RCC 7860 (cell line): Measurements from ENCODE around the gene CEACAM21.
A peak's percentile ranks its signal among the peaks of the same experiment; 100 is the strongest.
"Not testable (repeated sequence)": the region's sequence is repeated elsewhere in the genome, so short reads cannot be mapped to it uniquely, and the experiment has no call there.

Experiments used
- DNase-seq: peaks from one replicate; pipeline ENCODE4 v3.0.0-alpha.2; 2015; ENCODE audit warnings: low spot score
- FAIRE-seq: peaks from 2 replicates; lab custom pipeline; 2012; peaks lifted over from hg19 to GRCh38; lab: Jason Lieb, UNC

Gene CEACAM21

GRCh38 chr19:41548954-41549688 lies 26.8 kb upstream of the CEACAM21 start:
- DNase-seq (no peak), FAIRE-seq (no peak)

DNA sequence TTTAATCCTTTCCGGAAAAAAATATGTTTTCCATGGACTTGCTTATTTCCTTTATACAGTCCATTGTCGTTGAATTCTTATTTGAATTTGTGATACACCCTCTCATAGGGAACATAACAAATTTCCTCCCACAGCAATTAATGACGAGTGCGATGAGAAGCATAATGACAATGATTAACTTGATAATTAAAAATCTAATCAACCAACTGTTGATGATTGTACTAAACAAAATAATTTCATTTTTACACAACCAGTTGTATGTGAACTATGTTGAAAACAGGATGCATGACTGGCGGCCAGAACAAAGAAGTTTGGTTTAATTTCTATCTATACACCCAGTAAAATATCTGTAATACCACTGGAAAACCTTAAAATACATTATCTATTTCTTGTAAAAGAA lies 26.1 kb upstream of the CEACAM21 start:
- FAIRE-seq (no peak), DNase-seq (no peak)

GRCh38 chr19:41551212-41551610 lies 24.8 kb upstream of the CEACAM21 start:
- no peak for DNase-seq
- no peak for FAIRE-seq

- DNase-seq (no peak), FAIRE-seq (no peak)
Observed at GRCh38 chr19:41551711-41552110, 24.3 kb upstream of the CEACAM21 start.

GRCh38 chr19:41552558-41552957 lies 23.4 kb upstream of the CEACAM21 start:
- FAIRE-seq (no peak), DNase-seq (no peak)

DNA sequence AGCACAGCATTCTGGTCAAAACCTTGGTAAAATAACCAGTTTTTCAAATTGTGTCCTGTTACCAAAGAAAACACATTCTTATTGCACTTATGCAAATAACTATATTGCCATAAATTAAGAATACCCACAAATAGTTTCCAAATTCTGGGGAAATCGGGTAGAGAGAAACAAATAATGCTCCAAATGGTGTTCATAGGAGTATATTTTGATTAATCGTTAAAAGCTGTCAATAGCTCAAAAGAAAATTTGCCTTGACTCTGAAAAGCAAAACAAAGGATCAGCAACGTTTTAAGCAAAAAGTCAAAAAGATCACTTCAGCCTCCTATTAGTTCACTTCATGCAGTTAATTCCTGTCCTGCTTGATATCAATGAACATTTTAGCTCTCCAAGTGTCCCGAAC lies 22.2 kb upstream of the CEACAM21 start:
- FAIRE-seq: no peak
- DNase-seq: no peak

DNA sequence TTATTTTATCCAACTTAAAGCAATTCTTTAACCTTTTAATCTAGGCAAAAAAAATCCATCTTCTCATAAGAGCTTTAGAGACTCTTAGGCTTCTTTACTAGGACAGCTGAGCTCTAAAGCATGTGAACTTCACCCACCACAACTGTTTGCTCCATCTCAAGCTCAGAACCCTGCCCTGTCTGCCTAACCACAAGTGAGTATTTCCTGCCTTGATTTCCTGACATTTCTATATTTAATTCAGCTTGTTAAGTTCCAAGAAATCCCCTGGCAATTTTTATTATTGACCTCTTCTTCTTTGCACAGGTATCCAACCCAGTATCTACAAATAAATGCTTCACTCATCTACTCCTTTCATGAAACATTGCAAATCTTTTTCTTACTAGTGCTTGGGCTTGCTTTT lies 21.1 kb upstream of the CEACAM21 start:
- no peak for DNase-seq
- FAIRE-seq: no peak

GRCh38 chr19:41555748-41556147 lies 20.2 kb upstream of the CEACAM21 start:
- FAIRE-seq (no peak), DNase-seq (no peak)

DNA sequence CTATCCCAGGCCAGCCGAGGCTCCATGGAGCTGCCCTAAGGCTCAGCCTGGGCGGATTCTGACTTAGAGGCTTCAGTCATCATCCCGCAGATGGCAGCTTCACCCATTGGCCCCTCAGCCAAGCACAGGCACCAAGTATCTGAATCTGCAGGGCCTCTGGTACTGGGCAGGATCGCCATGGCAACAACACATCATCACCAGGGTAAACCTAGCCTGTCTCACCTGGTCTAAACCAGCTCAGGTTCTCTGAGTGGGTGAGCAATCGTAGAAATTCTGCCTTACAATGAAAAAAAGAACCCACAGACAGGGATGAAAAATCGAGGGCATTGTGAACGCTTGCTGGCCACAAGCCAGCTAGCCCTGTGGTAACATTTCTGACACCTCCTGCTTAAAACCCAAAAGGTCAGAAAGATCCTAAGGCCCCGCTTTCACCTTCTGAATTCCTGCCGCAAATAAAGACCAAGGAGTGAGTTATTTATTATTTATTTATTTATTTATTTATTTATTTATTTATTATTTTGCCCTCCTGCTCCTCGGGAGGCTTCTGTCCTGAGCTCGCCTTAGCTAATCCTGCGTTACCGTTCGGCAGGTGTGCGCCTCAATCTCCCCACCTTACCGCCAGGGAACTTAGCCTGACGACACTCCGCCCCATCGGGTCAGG lies 12.0 kb upstream of the CEACAM21 start:
- DNase-seq (no peak), FAIRE-seq (no peak)

DNA sequence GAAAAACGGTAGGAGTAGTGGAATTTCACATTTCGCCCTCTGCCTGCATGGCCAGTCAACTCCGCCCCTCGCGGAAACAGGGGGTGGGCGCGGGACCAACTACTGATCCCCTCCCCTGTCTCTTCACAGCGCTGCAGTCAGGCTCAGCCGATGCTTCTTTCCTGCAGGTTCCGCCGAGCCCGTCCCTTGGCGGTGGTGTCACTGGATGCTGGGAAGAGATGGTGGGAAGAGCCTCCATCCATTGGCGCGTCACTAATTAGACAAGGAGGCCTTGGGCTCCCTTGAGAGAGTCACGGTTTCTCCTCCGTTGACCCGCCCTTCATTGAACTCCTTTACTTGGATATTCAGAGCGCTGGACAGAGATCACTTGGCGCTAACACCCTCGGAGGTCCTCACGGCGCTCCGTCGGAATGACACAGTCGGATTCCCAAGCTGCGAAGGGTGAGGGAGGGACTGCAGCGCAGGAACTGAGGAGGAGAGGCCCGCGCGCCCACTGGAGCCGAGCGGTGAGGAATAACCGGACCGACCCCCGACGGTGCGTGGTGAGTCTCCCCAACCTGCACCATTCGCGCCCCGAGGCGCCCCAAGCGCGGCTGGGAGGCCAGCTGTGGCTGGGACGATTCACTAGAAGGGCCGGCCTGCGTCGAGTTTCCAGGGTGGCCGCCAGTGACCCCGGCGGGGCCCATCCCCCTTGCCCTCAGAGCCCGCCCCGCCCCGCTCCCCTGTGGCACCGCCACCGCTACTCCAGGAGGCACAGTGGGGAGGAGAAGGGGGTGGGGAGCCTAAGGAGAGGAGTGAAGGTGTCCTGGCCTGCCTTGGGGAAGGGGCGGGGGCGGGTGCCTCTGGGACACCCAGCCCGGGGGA lies 11.2 kb upstream of the CEACAM21 start:
- FAIRE-seq: no peak
- no peak for DNase-seq

- FAIRE-seq (no peak), DNase-seq (no peak)
Observed at GRCh38 chr19:41565379-41565720, 10.6 kb upstream of the CEACAM21 start.

DNA sequence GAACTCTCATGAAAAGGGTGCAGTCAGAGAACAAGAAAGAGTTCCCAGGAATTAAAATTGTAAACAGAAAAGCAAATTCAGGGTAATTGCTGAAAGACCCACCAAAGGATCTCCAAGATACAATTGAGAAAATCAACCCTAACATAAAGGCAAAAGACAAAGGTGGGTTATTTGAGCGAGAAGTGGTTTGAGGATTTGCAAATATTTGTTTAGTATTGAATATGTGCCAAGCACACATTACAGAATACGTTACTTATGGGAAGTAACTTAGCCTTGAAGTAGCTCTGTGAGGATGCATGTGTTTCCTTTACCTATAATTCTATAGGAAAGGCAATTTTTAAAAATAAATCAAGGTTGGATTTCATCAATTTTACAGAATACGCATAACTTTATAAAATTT lies 10.0 kb upstream of the CEACAM21 start:
- FAIRE-seq (no peak), DNase-seq (no peak)

- DNase-seq (no peak), FAIRE-seq (no peak)
Observed at GRCh38 chr19:41569481-41570150, 6.3 kb upstream of the CEACAM21 start.

DNA sequence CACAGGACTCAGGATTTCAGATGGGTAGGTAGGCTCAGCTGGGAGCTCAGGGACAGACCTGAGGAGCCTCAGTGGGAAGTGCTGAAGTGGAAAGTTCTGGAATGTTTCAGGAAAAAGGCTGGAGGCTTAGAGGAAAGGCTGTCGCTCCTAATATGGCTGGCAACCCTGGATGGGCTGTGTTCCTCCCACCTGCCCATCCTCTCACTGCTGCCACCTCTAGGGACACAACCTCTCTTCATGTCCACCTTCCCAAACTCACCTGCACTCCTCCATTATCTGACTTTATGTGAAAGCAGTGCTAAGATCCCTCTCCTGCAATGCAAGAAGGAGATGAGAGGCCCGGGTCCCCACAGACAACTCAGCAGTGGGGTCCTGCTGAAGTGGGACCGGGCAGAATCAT lies 5.8 kb upstream of the CEACAM21 start:
- FAIRE-seq: no peak
- no peak for DNase-seq

- DNase-seq (peak; percentile 39), FAIRE-seq (no peak)
Observed at GRCh38 chr19:41570639-41571112, 5.3 kb upstream of the CEACAM21 start.

- FAIRE-seq: no peak
- no peak for DNase-seq
Observed at GRCh38 chr19:41577144-41577830, 1.3 kb downstream of the CEACAM21 start.

- FAIRE-seq: no peak
- no peak for DNase-seq
Observed at GRCh38 chr19:41577833-41578232, 1.9 kb downstream of the CEACAM21 start.

DNA sequence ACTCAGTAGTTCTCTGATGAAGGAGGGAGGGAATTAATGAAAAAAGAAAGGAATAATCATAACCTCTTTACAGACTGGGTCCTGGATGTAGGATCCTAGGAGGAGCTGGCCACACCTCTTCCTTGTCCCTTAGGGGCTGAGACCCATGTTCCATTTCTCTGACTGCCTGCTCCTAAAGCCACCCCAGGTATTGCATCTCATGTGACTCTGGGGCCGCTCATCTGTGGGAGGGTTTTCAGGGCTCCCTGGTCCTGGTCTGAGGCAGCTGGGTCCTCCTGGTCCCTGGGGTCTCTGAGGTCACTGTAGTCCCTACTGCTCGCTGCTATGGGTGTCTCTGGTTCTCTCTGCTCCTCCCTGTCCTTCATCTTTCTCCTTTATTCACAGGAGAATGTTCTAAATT lies 2.9 kb downstream of the CEACAM21 start:
- no peak for DNase-seq

GRCh38 chr19:41581068-41581467 lies 5.1 kb downstream of the CEACAM21 start:
- DNase-seq, FAIRE-seq: not testable (repeated sequence)

More for the DNA sequence above, 2.9 kb downstream of the CEACAM21 start:
- FAIRE-seq: no peak

GRCh38 chr19:41582577-41583182 lies 6.7 kb downstream of the CEACAM21 start:
- DNase-seq, FAIRE-seq: not testable (repeated sequence)
